Heart left ventricle (tissue), 13 donors: Measurements from ENCODE around the gene CAPS.

Experiments used
- POLR2A ChIP-seq, 2 donors: fragments of 450-650 bp; IDR thresholded peaks; one replicate each; pipeline ENCODE4 v1.6.1; 2017; ENCODE audit warnings: antibody characterized with exemption in 2 of 2, mild to moderate bottlenecking in 2 of 2, moderate library complexity in 2 of 2
- TF ChIP-seq, protein P1 (sequence below), 12 donors: fragments of 200-600 bp; sonication (generic) in 4 of 12; IDR thresholded peaks; one replicate each; pipeline versions ENCODE4 v1.5.0 to v1.8.0; 2018 to 2022; ENCODE audit warnings: antibody characterized with exemption in 12 of 12, mild to moderate bottlenecking in 5 of 12
- donor health status: ischemic (EF 13 %, LVEDD 7.1; RV severe dilation, severe dysfunction).
- donor health status: DM: no; HTN: yes; CAD: no.
- donor health status: DM: no; HTN: no; CAD: no.
- donor health status: ischemic (EF 25% LVEDD 6.9; RV normal size, moderate dysfunction).
- donor health status: ischemic (EF 25% LVEDD 5.7; RV mildly dilated, moderate dysfunction).
- donor health status: ischemic (EF 35%, LVEDD 5.7; RV mildly dilated, moderate dysfunction).
- donor health status: nonischemic (EF 11% LVEDD 7.7; RV severe dilation, severe dysfunction).
- donor health status: DM: yes; HTN: yes; CAD: no.
- donor health status: PGD.
- donor health status: ischemic (EF 29% LVEDD 5.4; RV normal size, mild dysfunction).
- donor health status: nonischemic (EF 23%, LVEDD 6.1; RV moderate dilation, normal function).

GRCh38 chr19:5882421-5882968 lies 31.6 kb upstream of the CAPS start:
- TF ChIP-seq, protein P1, sequence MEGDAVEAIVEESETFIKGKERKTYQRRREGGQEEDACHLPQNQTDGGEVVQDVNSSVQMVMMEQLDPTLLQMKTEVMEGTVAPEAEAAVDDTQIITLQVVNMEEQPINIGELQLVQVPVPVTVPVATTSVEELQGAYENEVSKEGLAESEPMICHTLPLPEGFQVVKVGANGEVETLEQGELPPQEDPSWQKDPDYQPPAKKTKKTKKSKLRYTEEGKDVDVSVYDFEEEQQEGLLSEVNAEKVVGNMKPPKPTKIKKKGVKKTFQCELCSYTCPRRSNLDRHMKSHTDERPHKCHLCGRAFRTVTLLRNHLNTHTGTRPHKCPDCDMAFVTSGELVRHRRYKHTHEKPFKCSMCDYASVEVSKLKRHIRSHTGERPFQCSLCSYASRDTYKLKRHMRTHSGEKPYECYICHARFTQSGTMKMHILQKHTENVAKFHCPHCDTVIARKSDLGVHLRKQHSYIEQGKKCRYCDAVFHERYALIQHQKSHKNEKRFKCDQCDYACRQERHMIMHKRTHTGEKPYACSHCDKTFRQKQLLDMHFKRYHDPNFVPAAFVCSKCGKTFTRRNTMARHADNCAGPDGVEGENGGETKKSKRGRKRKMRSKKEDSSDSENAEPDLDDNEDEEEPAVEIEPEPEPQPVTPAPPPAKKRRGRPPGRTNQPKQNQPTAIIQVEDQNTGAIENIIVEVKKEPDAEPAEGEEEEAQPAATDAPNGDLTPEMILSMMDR (IDR thresholded peaks at IDR 0.05): no peak
- no peak for TF ChIP-seq POLR2A (IDR thresholded peaks at IDR 0.05)
